Astrocyte of the spinal cord (primary cell): ENCODE measurements around the gene PCSK6.
"Not testable (repeated sequence)": the region's sequence is repeated elsewhere in the genome, so short reads cannot be mapped to it uniquely, and the experiment has no call there.

ENCODE experiments used
- DNase-seq: peaks from one replicate; pipeline ENCODE4 v3.0.0; 2011; ENCODE audit warnings: low read depth, low spot score
- H3K4me3 ChIP-seq: 2 replicates; pipeline ENCODE4 v1.5.1; 2011; ENCODE audit warnings: low read depth, mild to moderate bottlenecking, low read length, moderate library complexity
- in situ Hi-C: cut with HindIII; loops from 2 replicates; pipeline ENCODE4 v1.10.0; 2017; ENCODE audit warnings: low sequenced_read_pairs
- TF ChIP-seq, protein P1 (sequence below): IDR thresholded peaks from 2 replicates; pipeline ENCODE4 v1.5.1; 2012; ENCODE audit warnings: low read depth, mild to moderate bottlenecking, low read length, inconsistent platforms

Gene PCSK6

DNA sequence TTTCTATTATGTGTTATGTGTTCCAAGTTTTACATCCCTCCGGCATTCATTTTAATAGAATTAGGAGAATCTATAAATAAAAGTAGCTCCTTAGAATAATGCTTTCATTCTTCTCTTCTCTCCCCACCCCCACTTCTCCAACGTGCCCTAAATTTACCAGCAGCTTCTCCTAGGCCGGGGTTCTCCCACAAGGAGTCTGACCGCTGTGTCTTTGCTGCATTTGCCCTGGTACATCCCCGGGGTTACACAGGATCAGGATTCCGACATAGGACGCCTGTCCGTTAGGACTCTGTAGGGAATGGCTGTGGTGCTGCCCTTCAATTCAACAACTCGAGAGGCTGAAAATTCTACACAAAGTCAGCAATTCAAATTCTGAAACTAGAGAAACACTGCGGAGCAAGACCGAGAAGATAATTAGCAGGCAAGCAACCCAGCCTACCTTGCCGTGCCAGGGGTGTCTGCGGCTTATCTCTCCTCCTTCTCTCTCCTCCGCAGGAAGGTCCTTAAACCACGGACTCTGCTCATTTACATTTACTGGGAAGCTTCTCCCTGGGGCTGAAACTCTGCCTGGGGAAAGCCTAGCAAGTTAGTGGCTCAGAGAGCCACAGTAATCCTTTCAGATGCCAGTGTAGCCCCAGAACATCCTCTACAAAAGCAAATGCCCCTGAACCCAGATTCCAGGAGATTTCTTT lies 18.8 kb downstream of the PCSK6 start:
- in situ Hi-C loops: no loop called here
- no peak for DNase-seq
- TF ChIP-seq, protein P1, sequence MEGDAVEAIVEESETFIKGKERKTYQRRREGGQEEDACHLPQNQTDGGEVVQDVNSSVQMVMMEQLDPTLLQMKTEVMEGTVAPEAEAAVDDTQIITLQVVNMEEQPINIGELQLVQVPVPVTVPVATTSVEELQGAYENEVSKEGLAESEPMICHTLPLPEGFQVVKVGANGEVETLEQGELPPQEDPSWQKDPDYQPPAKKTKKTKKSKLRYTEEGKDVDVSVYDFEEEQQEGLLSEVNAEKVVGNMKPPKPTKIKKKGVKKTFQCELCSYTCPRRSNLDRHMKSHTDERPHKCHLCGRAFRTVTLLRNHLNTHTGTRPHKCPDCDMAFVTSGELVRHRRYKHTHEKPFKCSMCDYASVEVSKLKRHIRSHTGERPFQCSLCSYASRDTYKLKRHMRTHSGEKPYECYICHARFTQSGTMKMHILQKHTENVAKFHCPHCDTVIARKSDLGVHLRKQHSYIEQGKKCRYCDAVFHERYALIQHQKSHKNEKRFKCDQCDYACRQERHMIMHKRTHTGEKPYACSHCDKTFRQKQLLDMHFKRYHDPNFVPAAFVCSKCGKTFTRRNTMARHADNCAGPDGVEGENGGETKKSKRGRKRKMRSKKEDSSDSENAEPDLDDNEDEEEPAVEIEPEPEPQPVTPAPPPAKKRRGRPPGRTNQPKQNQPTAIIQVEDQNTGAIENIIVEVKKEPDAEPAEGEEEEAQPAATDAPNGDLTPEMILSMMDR: no peak
- H3K4me3 ChIP-seq: no peak overlapping the region

DNA sequence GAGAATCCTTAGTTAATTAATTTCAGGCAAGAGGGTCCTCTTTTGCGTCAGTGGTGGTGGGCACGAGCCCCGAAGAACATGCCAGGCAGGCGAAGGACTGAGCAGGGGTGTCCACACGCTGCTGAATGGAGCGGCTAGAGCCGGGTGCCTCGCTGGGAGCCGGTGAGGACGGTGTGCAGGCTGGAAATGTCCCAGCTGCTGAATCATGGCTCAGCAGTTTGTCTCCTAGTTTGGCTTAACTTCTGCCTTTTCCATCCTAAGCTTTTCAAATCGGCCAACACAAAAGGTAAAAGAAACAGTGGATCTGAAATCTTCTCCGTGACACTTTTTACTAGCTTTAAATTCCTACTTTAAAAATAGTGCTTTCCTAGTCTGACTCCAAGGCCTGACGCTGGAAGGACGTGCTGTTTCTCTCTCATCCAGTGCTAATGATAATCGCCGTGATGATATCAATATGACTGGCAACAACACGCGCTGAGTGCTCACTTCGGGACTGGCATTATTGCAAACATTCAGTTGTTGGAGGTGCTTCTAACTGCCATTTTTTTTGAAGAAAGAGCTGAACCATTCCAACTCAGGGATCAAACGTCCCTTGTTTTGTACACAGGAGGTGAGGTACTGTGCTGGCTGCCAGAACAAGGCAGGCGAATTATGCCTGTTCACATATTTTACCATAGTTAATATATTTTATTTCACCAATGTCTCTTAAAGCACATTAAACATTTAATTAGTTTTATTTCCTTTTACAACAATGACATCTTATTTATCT lies 19.8 kb downstream of the PCSK6 start:
- TF ChIP-seq, protein P1: no peak
- no peak for DNase-seq
- no peak overlapping the region for H3K4me3 ChIP-seq
- in situ Hi-C loops: no loop called here

DNA sequence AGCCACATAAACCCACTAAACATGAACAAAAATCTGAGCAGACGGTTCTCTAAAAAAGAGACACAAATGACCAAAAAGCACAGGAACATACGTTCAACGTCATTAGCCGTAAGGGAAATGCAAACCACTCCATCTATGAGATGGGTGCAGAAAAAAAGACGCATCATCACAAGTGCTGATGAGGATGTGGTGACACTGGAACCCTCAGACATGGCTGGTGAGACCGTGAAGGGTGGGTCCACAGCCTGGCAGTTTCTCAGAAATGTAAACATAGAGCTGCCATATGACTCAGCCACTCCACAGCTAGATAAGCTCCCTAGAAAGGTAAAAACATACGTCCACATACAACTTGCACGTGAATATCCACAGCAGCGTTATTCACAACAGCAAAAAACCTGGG lies 23.3 kb downstream of the PCSK6 start:
- no peak overlapping the region for H3K4me3 ChIP-seq
- DNase-seq: no peak
- TF ChIP-seq, protein P1: no peak
- in situ Hi-C loops: no loop called here

DNA sequence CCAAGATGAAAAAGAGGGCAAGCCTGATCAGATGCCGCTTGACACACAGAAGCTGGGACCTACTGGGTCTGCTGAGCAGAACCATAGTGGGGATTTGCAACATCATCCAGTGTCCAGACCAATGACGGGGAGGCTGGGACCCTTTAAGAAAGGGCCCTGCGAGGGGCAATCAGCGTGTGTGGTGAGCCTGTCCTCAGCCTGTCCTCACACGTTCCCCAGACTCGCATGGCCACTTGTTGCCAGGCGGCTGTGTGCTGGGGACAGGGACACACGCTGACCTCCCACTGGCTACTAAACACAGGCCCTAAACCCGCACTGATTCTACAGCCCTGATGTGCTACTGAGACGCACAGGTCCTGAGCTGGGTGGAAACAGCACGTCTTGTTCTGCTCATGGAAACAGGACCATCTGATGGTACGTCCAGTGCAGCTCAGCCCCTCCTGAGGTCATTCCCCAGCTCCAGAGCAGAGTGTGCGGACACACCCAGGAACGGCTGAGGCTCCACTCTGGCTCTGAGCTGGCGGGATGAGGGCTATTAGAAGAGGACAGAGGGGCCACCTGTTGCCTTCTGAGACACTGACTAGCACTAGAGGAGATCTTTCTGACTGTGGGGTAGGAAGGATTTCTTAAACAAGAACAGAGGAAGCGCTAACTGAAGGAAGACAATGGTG lies 24.4 kb downstream of the PCSK6 start:
- in situ Hi-C loops: no loop called here
- no peak overlapping the region for H3K4me3 ChIP-seq
- no peak for DNase-seq
- TF ChIP-seq, protein P1: no peak

DNA sequence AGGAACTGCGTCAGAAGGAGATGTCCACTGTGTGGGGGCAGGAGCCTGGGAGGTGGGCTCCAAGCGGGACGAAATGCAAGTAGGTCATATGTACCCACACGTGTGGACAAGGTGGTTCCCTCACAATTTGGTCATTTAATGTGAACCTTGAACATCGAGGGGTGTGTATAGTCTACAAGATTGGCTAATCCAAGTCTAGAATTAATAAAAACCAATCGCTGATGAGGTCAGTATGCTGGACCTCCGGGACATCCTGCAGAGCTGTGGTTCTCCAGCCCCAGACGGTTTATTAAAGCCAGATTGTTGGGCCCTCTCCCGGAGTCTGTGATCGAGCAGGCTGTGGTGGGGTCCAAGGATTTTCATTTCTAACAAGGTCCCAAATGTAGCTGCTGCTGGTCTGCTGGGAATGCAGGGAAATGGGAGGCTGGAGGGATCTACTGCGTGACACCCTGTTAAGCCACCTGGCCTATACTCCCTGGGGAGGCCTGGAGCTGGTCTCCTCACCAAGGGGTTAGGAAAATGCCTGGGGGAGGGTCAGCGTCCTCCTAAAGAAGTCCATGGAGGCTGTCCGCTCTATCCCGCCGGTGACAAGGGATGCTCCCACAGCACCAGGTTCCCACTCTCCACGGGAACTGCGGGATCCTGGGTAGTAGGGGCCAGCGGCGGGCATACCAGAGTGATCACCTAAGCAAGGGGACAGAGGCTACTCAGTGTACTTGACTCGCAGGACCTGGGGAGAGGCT lies 25.1 kb downstream of the PCSK6 start:
- no peak overlapping the region for H3K4me3 ChIP-seq
- TF ChIP-seq, protein P1: no peak
- in situ Hi-C loops: no loop called here
- DNase-seq: no peak

DNA sequence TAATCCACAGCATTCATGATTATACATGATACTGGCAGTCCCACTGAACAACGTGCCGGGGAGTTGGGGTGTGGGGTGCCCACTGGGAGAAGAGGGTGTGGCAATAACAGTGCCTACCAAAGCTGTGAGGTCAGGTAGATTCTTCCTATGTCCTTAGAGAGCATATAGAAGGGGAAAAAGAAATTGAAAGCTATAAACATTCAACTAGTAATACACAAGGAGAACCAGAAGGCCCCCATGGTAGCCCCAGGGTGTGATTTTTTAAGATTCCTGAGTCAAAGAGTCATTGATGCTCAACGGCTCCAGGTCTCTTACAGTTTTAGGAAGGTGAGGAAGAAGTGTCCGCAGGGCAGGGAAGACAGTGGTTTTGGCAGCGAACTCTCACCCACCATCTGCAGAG lies 25.8 kb downstream of the PCSK6 start:
- DNase-seq, H3K4me3 ChIP-seq, in situ Hi-C loops: not testable (repeated sequence)
